ENCODE measurements around the gene PRKRIP1. TPM values are rescaled to one million over a fixed set of nuclear protein-coding genes. Genes with fewer than 3 reads are reported as not detected.
"Not testable (repeated sequence)": the region's sequence is repeated elsewhere in the genome, so short reads cannot be mapped to it uniquely, and the experiment has no call there.

PRKRIP1 gene
- total RNA-seq, 1 donor from 2014 or later, result 37.3 TPM

GRCh38 chr7:102453319-102453718, 57.2 kb downstream of the PRKRIP1 start:
- Histone ChIP-seq H3K9ac (ENCODE audit: low read length) (no peak overlapping the region), H3K79me2 (ENCODE audit: insufficient read depth, low read length) (no peaks in the 10 kb centered on the region), H2AFZ (ENCODE audit: low read depth, low read length) (no peak overlapping the region), H3K4me2 (ENCODE audit: low read length) (no peak overlapping the region), H3K4me3 (ENCODE audit: insufficient read depth, low read depth, low read length) (no peak overlapping the region), H4K20me1 (ENCODE audit: insufficient read depth, low read length) (peaks cover 5% of the 10 kb centered on the region), H3K9me3 (ENCODE audit: insufficient read depth, low read depth, low read length) (no peaks in the 10 kb centered on the region), H3K36me3 (ENCODE audit: insufficient read depth, low read length) (peaks cover 5% of the 10 kb centered on the region), H3K27me3 (ENCODE audit: insufficient read depth, low read length) (no peaks in the 10 kb centered on the region), H3K27ac (ENCODE audit: low read depth, low read length) (no peak overlapping the region), H3K4me1 (ENCODE audit: insufficient read depth, low read length) (peaks cover 12% of the 10 kb centered on the region)
- Mint-ChIP-seq H3K27ac (ENCODE audit: unreplicated experiment) (no peak overlapping the region), H3K36me3 (ENCODE audit: low read depth, unreplicated experiment) (peaks cover 4% of the 10 kb centered on the region), H3K4me1 (ENCODE audit: low read depth, unreplicated experiment) (peaks cover 9% of the 10 kb centered on the region), H3K27me3 (ENCODE audit: low read depth, unreplicated experiment) (no peaks in the 10 kb centered on the region), H3K4me3 (ENCODE audit: unreplicated experiment) (no peak overlapping the region), H3K9me3 (ENCODE audit: unreplicated experiment) (no peaks in the 10 kb centered on the region)
- DNase-seq (ENCODE audit: low read depth), result no peak
- TF ChIP-seq CTCF (IDR thresholded peaks at IDR 0.05; ENCODE audit: insufficient read depth, low read depth, low read length), result no peak
- no peak for TF ChIP-seq EZH2 (IDR thresholded peaks at IDR 0.05; ENCODE audit: insufficient read depth, low read length)
- FAIRE-seq, result no peak

GRCh38 chr7:102454468-102454867, 58.3 kb downstream of the PRKRIP1 start:
- peaks cover 9% of the 10 kb centered on the region for H3K4me1 Mint-ChIP-seq (ENCODE audit: low read depth, unreplicated experiment)
- H3K4me3 Mint-ChIP-seq (ENCODE audit: unreplicated experiment), result no peak overlapping the region
- no peaks in the 10 kb centered on the region for H3K27me3 Mint-ChIP-seq (ENCODE audit: low read depth, unreplicated experiment)
- Histone ChIP-seq H3K79me2 (ENCODE audit: insufficient read depth, low read length) (no peaks in the 10 kb centered on the region), H3K36me3 (ENCODE audit: insufficient read depth, low read length) (peaks cover 5% of the 10 kb centered on the region), H3K4me3 (ENCODE audit: insufficient read depth, low read depth, low read length) (no peak overlapping the region), H4K20me1 (ENCODE audit: insufficient read depth, low read length) (peaks cover 5% of the 10 kb centered on the region), H3K4me1 (ENCODE audit: insufficient read depth, low read length) (peaks cover 12% of the 10 kb centered on the region), H3K9me3 (ENCODE audit: insufficient read depth, low read depth, low read length) (no peaks in the 10 kb centered on the region), H3K4me2 (ENCODE audit: low read length) (no peak overlapping the region), H3K27me3 (ENCODE audit: insufficient read depth, low read length) (no peaks in the 10 kb centered on the region), H3K9ac (ENCODE audit: low read length) (no peak overlapping the region), H2AFZ (ENCODE audit: low read depth, low read length) (no peak overlapping the region), H3K27ac (ENCODE audit: low read depth, low read length) (no peak overlapping the region)
- FAIRE-seq (no peak), DNase-seq (ENCODE audit: low read depth) (no peak)
- H3K36me3 Mint-ChIP-seq (ENCODE audit: low read depth, unreplicated experiment), result peaks cover 4% of the 10 kb centered on the region
- H3K9me3 Mint-ChIP-seq (ENCODE audit: unreplicated experiment), result no peaks in the 10 kb centered on the region
- no peak overlapping the region for H3K27ac Mint-ChIP-seq (ENCODE audit: unreplicated experiment)
- TF ChIP-seq EZH2 (IDR thresholded peaks at IDR 0.05; ENCODE audit: insufficient read depth, low read length), result no peak
- no peak for TF ChIP-seq CTCF (IDR thresholded peaks at IDR 0.05; ENCODE audit: insufficient read depth, low read depth, low read length)

- not testable (repeated sequence) for FAIRE-seq; H3K4me2 ChIP-seq (ENCODE audit: low read length); DNase-seq (ENCODE audit: low read depth); H4K20me1 ChIP-seq (ENCODE audit: insufficient read depth, low read length); H3K4me1 Mint-ChIP-seq (ENCODE audit: low read depth, unreplicated experiment); H3K79me2 ChIP-seq (ENCODE audit: insufficient read depth, low read length); H3K9me3 Mint-ChIP-seq (ENCODE audit: unreplicated experiment); H3K9me3 ChIP-seq (ENCODE audit: insufficient read depth, low read depth, low read length); H3K27ac Mint-ChIP-seq (ENCODE audit: unreplicated experiment); H3K27me3 ChIP-seq (ENCODE audit: insufficient read depth, low read length); H3K4me3 Mint-ChIP-seq (ENCODE audit: unreplicated experiment); H3K27me3 Mint-ChIP-seq (ENCODE audit: low read depth, unreplicated experiment); H2AFZ ChIP-seq (ENCODE audit: low read depth, low read length); H3K36me3 Mint-ChIP-seq (ENCODE audit: low read depth, unreplicated experiment); H3K27ac ChIP-seq (ENCODE audit: low read depth, low read length); H3K9ac ChIP-seq (ENCODE audit: low read length); H3K4me3 ChIP-seq (ENCODE audit: insufficient read depth, low read depth, low read length); H3K36me3 ChIP-seq (ENCODE audit: insufficient read depth, low read length)
- H3K4me1 ChIP-seq (ENCODE audit: insufficient read depth, low read length), result peaks cover 12% of the 10 kb centered on the region
These were observed 58.8 kb downstream of the PRKRIP1 start for GRCh38 chr7:102454932-102455331.

Data from astrocyte (in vitro differentiated cells and primary cell).